Body of pancreas (tissue), 4 donors: ENCODE measurements around the gene NUP42.
"Not testable (repeated sequence)": the region's sequence is repeated elsewhere in the genome, so short reads cannot be mapped to it uniquely, and the experiment has no call there.

Source experiments
- CTCF ChIP-seq, 7 experiments: fragments of 450-650 bp in 4 of 7; fragments of 200-600 bp in 3 of 7; sonication (generic) in 3 of 7; IDR thresholded peaks; one replicate each; pipeline ENCODE4 v1.5.1; 2016 to 2019; ENCODE audit warnings: antibody characterized with exemption in 7 of 7
- POLR2A ChIP-seq, 3 donors: fragments of 450-650 bp; IDR thresholded peaks; one replicate each; pipeline ENCODE4 v1.6.1; 2016; ENCODE audit warnings: antibody characterized with exemption in 3 of 3, mild to moderate bottlenecking in 2 of 3

GRCh38 chr7:23193650-23194227 lies 11.9 kb downstream of the NUP42 start:
- TF ChIP-seq CTCF, POLR2A (IDR thresholded peaks at IDR 0.05): not testable (repeated sequence)
